GM12878 (cell line): ENCODE data around the gene PRCC. TPM values are rescaled to one million over a fixed set of nuclear protein-coding genes. Genes with fewer than 3 reads are reported as not detected.

ENCODE experiments used
- CHD2 ChIP-seq: IDR thresholded peaks from 2 replicates; pipeline ENCODE4 v1.6.1; 2011; ENCODE audit warnings: low read depth, low read length, improper control_type of control experiment, borderline replicate concordance
- CREB1 ChIP-seq: IDR thresholded peaks from 2 replicates; pipeline ENCODE4 v1.6.1; 2012; ENCODE audit warnings: low read depth, mild to moderate bottlenecking, inconsistent platforms
- DPF2 ChIP-seq: fragments of 450-650 bp; IDR thresholded peaks from 2 replicates; pipeline ENCODE4 v1.6.1; 2017; ENCODE audit warnings: mild to moderate bottlenecking
- EED ChIP-seq: sonication (generic); IDR thresholded peaks from 2 replicates; pipeline ENCODE4 v1.6.1; 2016; ENCODE audit warnings: antibody characterized with exemption, low read depth
- NR2C1 ChIP-seq: fragments of 450-650 bp; IDR thresholded peaks from 2 replicates; pipeline ENCODE4 v1.6.1; 2017; ENCODE audit warnings: antibody characterized with exemption, mild to moderate bottlenecking, moderate library complexity
- ZBTB40 ChIP-seq: fragments of 450-650 bp; IDR thresholded peaks from 2 replicates; pipeline ENCODE4 v1.6.1; 2016; ENCODE audit warnings: mild to moderate bottlenecking, moderate library complexity, borderline replicate concordance
- polyA plus RNA-seq, 11 experiments: library from polyadenylated mRNA; depleted of rRNA in 4 of 11; unstranded in 6 of 11; stranded (reverse) in 5 of 11; fragments of >200 nt; fragmentation: Nextera tagmentation in 4 of 11; fragmentation: Illumina TruSeq in 1 of 11; extraction: Ambion mirVana in 4 of 11; extraction: Trizol in 1 of 11; gene quantifications; 1 replicate in 1 of 11; 2 replicates in 10 of 11; pipeline versions ENCODE4 v1.2.1 to v1.2.3, GENCODE V29; 2011 to 2016; ENCODE audit warnings: inconsistent platforms in 2 of 11, missing spikeins in 2 of 11, low read depth in 1 of 11
- total RNA-seq, 4 experiments: library from RNA; depleted of rRNA in 3 of 4; stranded (reverse); fragments of >200 nt in 3 of 4; fragmentation: Illumina TruSeq in 1 of 4; extraction: Trizol in 1 of 4; gene quantifications; 2 replicates each; pipeline versions ENCODE4 v1.2.1 to v1.2.3, GENCODE V29; 2013 to 2021

Gene PRCC
- total and polyA plus RNA-seq, 10 of the 15 experiments (the other 5 are each of a cell fraction or from before 2014, with no cell fraction given): 23.8 to 132 (median 63.1) TPM

GRCh38 chr1:156725683-156726280, 41.6 kb upstream of the PRCC start (continued):
- TF ChIP-seq ZBTB40 (no peak), CHD2 (0 out of 2 replicates have a peak, but pooled peaks have one; percentile 1), EED (peak; percentile 71; the same call in 1 of the 2 replicates), CREB1 (0 out of 2 replicates have a peak, but pooled peaks have one; percentile 36), DPF2 (no peak), NR2C1 (no peak)
